ENCODE measurements around the gene PXDC1.
"Not testable (repeated sequence)": the region's sequence is repeated elsewhere in the genome, so short reads cannot be mapped to it uniquely, and the experiment has no call there.

- TF ChIP-seq MAX (IDR thresholded peaks at IDR 0.05; ENCODE audit: insufficient read depth, insufficient read length); CTCF (IDR thresholded peaks at IDR 0.05; ENCODE audit: extremely low read depth in 1 of 2, insufficient read depth in 1 of 2, low read depth in 1 of 2, low read length in 2 of 2): not testable (repeated sequence)
Measured at GRCh38 chr6:3767483-3767882, 16.0 kb upstream of the PXDC1 start.

Data from endothelial cell of umbilical vein (primary cell).